ENCODE data around the gene ADAP2.

GRCh38 chr17:30921544-30922196 is at the start of gene ADAP2:
- TF ChIP-seq POLR2AphosphoS5 (IDR thresholded peaks at IDR 0.05) (peak in 2 of 3 donors; percentile 13 to 18), CTCF (IDR thresholded peaks at IDR 0.05) (no peak), POLR2A (IDR thresholded peaks at IDR 0.05) (peak; percentile 8), EP300 (IDR thresholded peaks at IDR 0.05; ENCODE audit: low read depth) (no peak)

Measured in transverse colon (tissue), 4 donors.